Activated CD8-positive, alpha-beta T cell treated with anti-CD3 and anti-CD28 coated beads for 36 hours (primary cell): ENCODE results near the gene UNC5CL. TPM values are rescaled to one million over a fixed set of nuclear protein-coding genes. Genes with fewer than 3 reads are reported as not detected.
A peak's percentile ranks its signal among the peaks of the same experiment; 100 is the strongest.
"Not testable (repeated sequence)": the region's sequence is repeated elsewhere in the genome, so short reads cannot be mapped to it uniquely, and the experiment has no call there.

Experiments
- ATAC-seq: fragments of 200-7000 bp; cut with Tn5 transposase; one replicate; pipeline ENCODE4 v1.10.0; 2021; ENCODE audit warnings: mild to moderate bottlenecking, moderate library complexity
- CTCF ChIA-PET: fragments of 350-600 bp; sonication (Branson Sonifier 250); formaldehyde crosslinking; loops from one replicate; lab custom pipeline; 2021; ENCODE audit warnings: antibody characterized with exemption; lab: Charles Lee
- POLR2A ChIA-PET: fragments of 350-600 bp; sonication (Branson Sonifier 250); formaldehyde crosslinking; loops from one replicate; lab custom pipeline; 2021; ENCODE audit warnings: antibody characterized with exemption; lab: Charles Lee
- DNase-seq: peaks from one replicate; pipeline ENCODE4 v3.0.0-alpha.2; 2020
- H3K27ac Mint-ChIP-seq: one replicate; pipeline ENCODE4 v1.8.0; 2021; ENCODE audit warnings: mild to moderate bottlenecking, mixed read lengths
- H3K27me3 Mint-ChIP-seq: one replicate; pipeline ENCODE4 v1.8.0; 2021; ENCODE audit warnings: mixed read lengths
- H3K36me3 Mint-ChIP-seq: one replicate; pipeline ENCODE4 v1.8.0; 2021; ENCODE audit warnings: low read depth, mixed read lengths
- H3K4me1 Mint-ChIP-seq: one replicate; pipeline ENCODE4 v1.8.0; 2021; ENCODE audit warnings: low read depth, mixed read lengths
- H3K4me3 Mint-ChIP-seq: one replicate; pipeline ENCODE4 v1.8.0; 2021; ENCODE audit warnings: mild to moderate bottlenecking, moderate library complexity, mixed read lengths
- H3K9me3 Mint-ChIP-seq: one replicate; pipeline ENCODE4 v1.8.0; 2021; ENCODE audit warnings: mixed read lengths
- intact Hi-C: fragments of 100-400 bp; cut with micrococcal nuclease; formaldehyde crosslinking; loops from one replicate; pipeline ENCODE4 v1.10.0; 2022
- total RNA-seq, 2 experiments: library from RNA; stranded (reverse); gene quantifications; one replicate each; pipeline ENCODE4 v1.2.3, GENCODE V29; 2021
- TF ChIP-seq, protein P1 (sequence below): fragments of 200-600 bp; IDR thresholded peaks from one replicate; pipeline ENCODE4 v1.8.0; 2022; ENCODE audit warnings: antibody characterized with exemption, mild to moderate bottlenecking

Gene UNC5CL
- total RNA-seq, 2 experiments from 2014 or later: 2.3 to 2.6 TPM

DNA sequence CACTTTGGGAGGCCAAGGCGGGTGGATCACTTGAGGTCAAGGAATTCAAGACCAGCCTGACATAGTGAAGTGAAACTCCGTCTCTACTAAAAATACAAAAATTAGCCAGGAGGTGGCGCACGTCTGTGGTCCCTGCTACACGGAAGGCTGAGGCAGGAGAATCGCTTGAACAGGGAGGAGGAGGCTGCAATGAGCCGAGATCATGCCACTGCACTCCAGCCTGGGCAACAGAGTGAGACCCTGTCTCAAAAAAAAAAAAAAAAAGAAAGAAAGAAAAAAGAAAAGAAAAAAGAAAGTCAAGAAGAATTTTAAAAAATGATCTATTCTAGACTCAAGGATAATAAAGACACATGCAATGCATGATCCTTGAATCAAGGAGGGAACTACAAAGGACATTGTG is 32.8 kb downstream of the UNC5CL start:
- ATAC-seq: peak; percentile 74
- CTCF ChIA-PET: interaction anchor here (1.0 kb wide), 2 partner anchors 13 to 58 kb away, joined by 3 read pairs; no protein-coding TSS in a partner anchor

DNA sequence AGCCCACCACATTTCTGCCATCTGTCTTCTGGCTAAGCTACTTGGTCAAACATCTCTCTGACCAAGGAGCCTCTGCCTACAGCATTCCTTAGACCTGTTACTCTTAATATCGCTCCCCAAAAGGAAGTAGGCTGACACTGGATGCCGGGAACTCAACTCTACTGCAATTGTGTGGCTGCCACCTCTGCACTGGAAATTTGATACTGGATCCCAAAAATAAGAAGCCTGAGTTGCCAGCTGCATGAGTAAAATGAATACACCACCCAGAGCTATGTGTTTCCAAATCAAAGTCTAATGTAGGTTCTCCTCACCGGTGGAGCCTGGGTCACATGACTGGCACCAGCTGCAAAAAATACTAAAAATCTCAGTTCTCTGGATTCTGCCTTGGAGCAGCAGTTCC is 36.9 kb downstream of the UNC5CL start:
- TF ChIP-seq, protein P1, sequence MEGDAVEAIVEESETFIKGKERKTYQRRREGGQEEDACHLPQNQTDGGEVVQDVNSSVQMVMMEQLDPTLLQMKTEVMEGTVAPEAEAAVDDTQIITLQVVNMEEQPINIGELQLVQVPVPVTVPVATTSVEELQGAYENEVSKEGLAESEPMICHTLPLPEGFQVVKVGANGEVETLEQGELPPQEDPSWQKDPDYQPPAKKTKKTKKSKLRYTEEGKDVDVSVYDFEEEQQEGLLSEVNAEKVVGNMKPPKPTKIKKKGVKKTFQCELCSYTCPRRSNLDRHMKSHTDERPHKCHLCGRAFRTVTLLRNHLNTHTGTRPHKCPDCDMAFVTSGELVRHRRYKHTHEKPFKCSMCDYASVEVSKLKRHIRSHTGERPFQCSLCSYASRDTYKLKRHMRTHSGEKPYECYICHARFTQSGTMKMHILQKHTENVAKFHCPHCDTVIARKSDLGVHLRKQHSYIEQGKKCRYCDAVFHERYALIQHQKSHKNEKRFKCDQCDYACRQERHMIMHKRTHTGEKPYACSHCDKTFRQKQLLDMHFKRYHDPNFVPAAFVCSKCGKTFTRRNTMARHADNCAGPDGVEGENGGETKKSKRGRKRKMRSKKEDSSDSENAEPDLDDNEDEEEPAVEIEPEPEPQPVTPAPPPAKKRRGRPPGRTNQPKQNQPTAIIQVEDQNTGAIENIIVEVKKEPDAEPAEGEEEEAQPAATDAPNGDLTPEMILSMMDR: no peak
- H3K9me3 Mint-ChIP-seq: no peaks in the 10 kb centered on the region
- no peaks in the 10 kb centered on the region for H3K4me1 Mint-ChIP-seq
- no peak overlapping the region for H3K4me3 Mint-ChIP-seq
- intact Hi-C loops: no loop called here
- no peaks in the 10 kb centered on the region for H3K36me3 Mint-ChIP-seq
- ATAC-seq: no peak
- no peak overlapping the region for H3K27ac Mint-ChIP-seq
- DNase-seq: no peak
- H3K27me3 Mint-ChIP-seq: peaks cover 22% of the 10 kb centered on the region
- POLR2A ChIA-PET: no interaction called here
- CTCF ChIA-PET: interaction anchor here (1.7 kb wide), 1 partner anchor 26 kb away, joined by 6 read pairs; no protein-coding TSS in a partner anchor

More for the DNA sequence above, 32.8 kb downstream of the UNC5CL start:
- H3K27ac Mint-ChIP-seq, H3K36me3 Mint-ChIP-seq, H3K9me3 Mint-ChIP-seq, H3K4me1 Mint-ChIP-seq, H3K27me3 Mint-ChIP-seq, H3K4me3 Mint-ChIP-seq, intact Hi-C loops, POLR2A ChIA-PET: not testable (repeated sequence)
- TF ChIP-seq, protein P1: peak; percentile 79
- DNase-seq: peak; percentile 69

DNA sequence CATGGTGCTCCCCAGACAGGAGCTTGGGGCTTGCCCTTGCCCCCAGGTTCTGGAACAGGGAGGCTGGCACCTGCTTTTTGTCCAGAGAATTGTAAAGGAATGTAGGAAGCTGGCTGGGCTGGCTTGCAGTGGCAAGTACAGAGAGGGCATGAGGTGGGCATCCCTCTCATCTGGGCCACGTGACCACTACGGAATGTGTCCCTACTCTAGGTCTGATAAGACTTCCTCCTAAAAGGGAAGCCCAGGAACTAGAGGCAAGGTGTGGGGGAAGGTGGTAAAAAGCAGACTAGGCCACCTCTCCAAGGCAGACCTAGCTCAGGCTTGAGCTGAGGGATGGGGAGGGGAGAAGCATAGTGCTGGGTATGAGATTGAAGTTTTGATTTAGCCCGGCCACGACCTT is 38.8 kb downstream of the UNC5CL start:
- H3K36me3 Mint-ChIP-seq: no peaks in the 10 kb centered on the region
- DNase-seq (no peak), ATAC-seq (no peak)
- no peaks in the 10 kb centered on the region for H3K4me1 Mint-ChIP-seq
- intact Hi-C loops: no loop called here
- H3K4me3 Mint-ChIP-seq: no peak overlapping the region
- TF ChIP-seq, protein P1: no peak
- CTCF ChIA-PET: interaction anchor here (0.7 to 1.0 kb wide), 2 partner anchors 14 to 27 kb away, joined by 3 to 4 read pairs; no protein-coding TSS in a partner anchor
- POLR2A ChIA-PET: no interaction called here
- no peak overlapping the region for H3K27ac Mint-ChIP-seq
- no peaks in the 10 kb centered on the region for H3K9me3 Mint-ChIP-seq
- peaks cover 26% of the 10 kb centered on the region for H3K27me3 Mint-ChIP-seq

DNA sequence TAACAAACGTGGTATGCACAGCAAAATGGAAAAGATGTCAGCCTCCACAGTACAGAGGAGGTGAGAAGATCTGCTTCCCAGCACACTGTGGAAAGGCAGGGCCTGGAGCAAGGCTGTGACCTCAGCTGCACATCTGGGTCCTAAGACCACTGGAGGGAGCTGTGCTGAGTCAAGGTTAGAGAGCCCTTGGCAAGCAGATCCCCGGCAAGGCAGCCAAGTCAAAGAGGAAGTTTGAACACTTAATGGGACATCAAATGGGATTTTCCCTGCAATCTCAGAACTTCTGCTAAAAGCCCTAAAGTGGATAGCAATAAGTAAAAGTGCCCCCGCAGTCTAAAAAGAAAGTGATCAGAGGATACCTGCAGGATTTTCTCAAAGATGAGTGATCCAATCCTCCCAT is 39.5 kb downstream of the UNC5CL start:
- ChIA-PET CTCF (interaction anchor here (0.7 to 1.5 kb wide), 2 partner anchors 14 to 40 kb away, joined by 3 read pairs; no protein-coding TSS in a partner anchor), POLR2A (interaction anchor here (0.6 kb wide), 1 partner anchor 1800 kb away, joined by 3 read pairs; no protein-coding TSS in a partner anchor)
- peaks cover 29% of the 10 kb centered on the region for H3K27me3 Mint-ChIP-seq

DNA sequence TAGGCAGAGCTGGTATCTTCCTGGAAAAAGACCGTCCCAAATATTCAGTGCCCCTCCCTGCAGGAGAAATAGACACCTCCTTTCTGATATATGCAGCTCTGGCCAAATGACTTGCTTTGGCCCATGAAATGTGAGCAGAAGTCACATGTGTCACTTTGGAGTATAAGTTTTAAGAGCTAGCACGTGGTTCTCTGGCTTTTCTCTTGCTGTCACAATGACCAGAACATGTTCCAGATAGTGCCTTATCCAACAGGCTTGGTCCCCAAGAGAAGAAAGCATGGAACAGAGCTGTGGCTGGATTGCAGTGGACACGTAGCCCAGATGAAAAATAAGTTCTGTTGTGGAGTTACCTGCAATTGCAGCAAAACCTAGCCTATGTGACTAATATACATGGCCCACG is 40.4 kb downstream of the UNC5CL start:
- Mint-ChIP-seq H3K36me3 (no peaks in the 10 kb centered on the region), H3K27me3 (peaks cover 30% of the 10 kb centered on the region), H3K9me3 (no peaks in the 10 kb centered on the region), H3K4me1 (no peaks in the 10 kb centered on the region), H3K4me3 (no peak overlapping the region), H3K27ac (no peak overlapping the region)
- POLR2A ChIA-PET: interaction anchor here (0.6 to 1.2 kb wide), 2 partner anchors 30 to 1799 kb away, joined by 3 read pairs; no protein-coding TSS in a partner anchor
- CTCF ChIA-PET: interaction anchor here (0.7 to 2.0 kb wide), 5 partner anchors 21 to 179 kb away, joined by 3 to 10 read pairs (median 3); no protein-coding TSS in a partner anchor
- intact Hi-C loops: no loop called here
- ATAC-seq (no peak), DNase-seq (no peak)
- TF ChIP-seq, protein P1: no peak

More for the DNA sequence above, 39.5 kb downstream of the UNC5CL start:
- Mint-ChIP-seq H3K4me3 (no peak overlapping the region), H3K4me1 (no peaks in the 10 kb centered on the region), H3K9me3 (no peaks in the 10 kb centered on the region), H3K36me3 (no peaks in the 10 kb centered on the region), H3K27ac (no peak overlapping the region)
- ATAC-seq (peak; percentile 47), DNase-seq (peak; percentile 31)
- TF ChIP-seq, protein P1: no peak
- intact Hi-C loops: no loop called here
